ENCODE results near the gene GRB14.
"Not testable (repeated sequence)": the region's sequence is repeated elsewhere in the genome, so short reads cannot be mapped to it uniquely, and the experiment has no call there.

Gene GRB14

GRCh38 chr2:164620873-164621763, at the start of gene GRB14:
GRB14 (minus strand) TSS chr2:164621482; CDS start chr2:164621309, 173 bp downstream.
- DNase-seq, result peak in 1 of 2 experiments; percentile 59

GRCh38 chr2:164669291-164669690, 48.0 kb upstream of the GRB14 start:
- DNase-seq, result no peak

GRCh38 chr2:164667566-164667965, 46.3 kb upstream of the GRB14 start:
- no peak for DNase-seq

- no peak for DNase-seq
Measured at GRCh38 chr2:164664070-164664469, 42.8 kb upstream of the GRB14 start.

- no peak for DNase-seq
Measured at GRCh38 chr2:164662868-164663631, 41.8 kb upstream of the GRB14 start.

- DNase-seq, result peak in 1 of 2 experiments; percentile 6
Measured at GRCh38 chr2:164662066-164662465, 40.8 kb upstream of the GRB14 start.

- no peak for DNase-seq
Measured at GRCh38 chr2:164661349-164661748, 40.1 kb upstream of the GRB14 start.

- no peak for DNase-seq
Measured at GRCh38 chr2:164657129-164657528, 35.8 kb upstream of the GRB14 start.

GRCh38 chr2:164655750-164656149, 34.5 kb upstream of the GRB14 start:
- peak in 1 of 2 experiments; percentile 17 for DNase-seq

- no peak for DNase-seq
Measured at GRCh38 chr2:164655336-164655735, 34.1 kb upstream of the GRB14 start.

GRCh38 chr2:164651361-164651760, 30.1 kb upstream of the GRB14 start:
- DNase-seq, result no peak

GRCh38 chr2:164644036-164644700, 22.9 kb upstream of the GRB14 start:
- DNase-seq, result no peak

GRCh38 chr2:164642946-164643555, 21.8 kb upstream of the GRB14 start:
- DNase-seq, result peak in 1 of 2 experiments; percentile 29

- no peak for DNase-seq
Measured at GRCh38 chr2:164642268-164642667, 21.0 kb upstream of the GRB14 start.

GRCh38 chr2:164628319-164628718, 7.0 kb upstream of the GRB14 start:
- not testable (repeated sequence) for DNase-seq

GRCh38 chr2:164625378-164625971, 4.2 kb upstream of the GRB14 start:
- DNase-seq, result no peak

GRCh38 chr2:164624316-164624715, 3.0 kb upstream of the GRB14 start:
- DNase-seq, result no peak

GRCh38 chr2:164622338-164623106, 1.2 kb upstream of the GRB14 start:
- DNase-seq, result no peak

GRCh38 chr2:164621764-164622105, 453 bp upstream of the GRB14 start:
- peak in 1 of 2 experiments; percentile 18 for DNase-seq

GRCh38 chr2:164620457-164620856, 825 bp downstream of the GRB14 start:
- DNase-seq, result no peak

GRCh38 chr2:164617466-164617865, 3.8 kb downstream of the GRB14 start:
- no peak for DNase-seq

Data from NCI-H446 (cell line).